ENCODE results near the gene TPM2. TPM values are rescaled to one million over a fixed set of nuclear protein-coding genes. Genes with fewer than 3 reads are reported as not detected.
"Not testable (repeated sequence)": the region's sequence is repeated elsewhere in the genome, so short reads cannot be mapped to it uniquely, and the experiment has no call there.

Gene TPM2
- total RNA-seq, 1 donor from 2014 or later = 4,180 TPM

GRCh38 chr9:35637427-35637955 is 52.2 kb downstream of the TPM2 start:
- H3K36me3 ChIP-seq (ENCODE audit: control insufficient read depth in 3 of 3, insufficient read depth in 3 of 3, low read length in 3 of 3); H3K27me3 ChIP-seq (ENCODE audit: control insufficient read depth in 3 of 3, insufficient read depth in 3 of 3, low read length in 3 of 3); H3K27ac ChIP-seq (ENCODE audit: low read depth, low read length); H3K4me1 ChIP-seq (ENCODE audit: control insufficient read depth in 3 of 3, insufficient read depth in 3 of 3, low read length in 3 of 3); H3K4me3 ChIP-seq (ENCODE audit: low read length in 3 of 3); H3K9me3 ChIP-seq (ENCODE audit: control insufficient read depth in 3 of 3, low read length in 3 of 3); H3K9ac ChIP-seq (ENCODE audit: low read depth in 1 of 3, low read length in 3 of 3): not testable (repeated sequence)

- not testable (repeated sequence) for H3K4me3 ChIP-seq (ENCODE audit: low read length in 3 of 3); H3K4me1 ChIP-seq (ENCODE audit: control insufficient read depth in 3 of 3, insufficient read depth in 3 of 3, low read length in 3 of 3); H3K9me3 ChIP-seq (ENCODE audit: control insufficient read depth in 3 of 3, low read length in 3 of 3); H3K9ac ChIP-seq (ENCODE audit: low read depth in 1 of 3, low read length in 3 of 3); H3K27me3 ChIP-seq (ENCODE audit: control insufficient read depth in 3 of 3, insufficient read depth in 3 of 3, low read length in 3 of 3); H3K36me3 ChIP-seq (ENCODE audit: control insufficient read depth in 3 of 3, insufficient read depth in 3 of 3, low read length in 3 of 3)
- peak overlapping the region; percentile 30 for H3K27ac ChIP-seq (ENCODE audit: low read depth, low read length)
Observed at GRCh38 chr9:35636877-35637246, 52.9 kb downstream of the TPM2 start.

- Histone ChIP-seq H3K4me3 (ENCODE audit: low read length in 3 of 3) (no peak overlapping the region), H3K4me1 (ENCODE audit: control insufficient read depth in 3 of 3, insufficient read depth in 3 of 3, low read length in 3 of 3) (no peaks in the 10 kb centered on the region), H3K9ac (ENCODE audit: low read depth in 1 of 3, low read length in 3 of 3) (no peak overlapping the region), H3K9me3 (ENCODE audit: control insufficient read depth in 3 of 3, low read length in 3 of 3) (no peaks in the 10 kb centered on the region), H3K36me3 (ENCODE audit: control insufficient read depth in 3 of 3, insufficient read depth in 3 of 3, low read length in 3 of 3) (no peaks in the 10 kb centered on the region), H3K27ac (ENCODE audit: low read depth, low read length) (peak overlapping the region; percentile 30), H3K27me3 (ENCODE audit: control insufficient read depth in 3 of 3, insufficient read depth in 3 of 3, low read length in 3 of 3) (no peaks in the 10 kb centered on the region)
Observed at GRCh38 chr9:35636135-35636876, 53.4 kb downstream of the TPM2 start.

GRCh38 chr9:35635730-35636129 is 54.0 kb downstream of the TPM2 start:
- H3K9ac ChIP-seq (ENCODE audit: low read depth in 1 of 3, low read length in 3 of 3) = no peak overlapping the region
- no peaks in the 10 kb centered on the region for H3K4me1 ChIP-seq (ENCODE audit: control insufficient read depth in 3 of 3, insufficient read depth in 3 of 3, low read length in 3 of 3)

More at GRCh38 chr9:35635730-35636129, 54.0 kb downstream of the TPM2 start:
- no peak overlapping the region for H3K4me3 ChIP-seq (ENCODE audit: low read length in 3 of 3)
- H3K27ac ChIP-seq (ENCODE audit: low read depth, low read length) = no peak overlapping the region
- H3K36me3 ChIP-seq (ENCODE audit: control insufficient read depth in 3 of 3, insufficient read depth in 3 of 3, low read length in 3 of 3) = no peaks in the 10 kb centered on the region
- no peaks in the 10 kb centered on the region for H3K9me3 ChIP-seq (ENCODE audit: control insufficient read depth in 3 of 3, low read length in 3 of 3)
- no peaks in the 10 kb centered on the region for H3K27me3 ChIP-seq (ENCODE audit: control insufficient read depth in 3 of 3, insufficient read depth in 3 of 3, low read length in 3 of 3)

Small RNA genes within 50 kb of the gene (small RNA-seq; reads per million reads assigned to genes)
- not detected for gene MIR6853
- gene RMRP = not detected
- not detected for gene RN7SL22P

Other genes starting within 250 kb of the TPM2 start
- 29.2 TPM for gene RUSC2, start 199.8 kb downstream of the TPM2 start, total RNA-seq
- gene TESK1, start 84.7 kb downstream of the TPM2 start, total RNA-seq = 8.4 TPM
- gene CD72, start 71.5 kb downstream of the TPM2 start, total RNA-seq = 2.1 TPM
- gene SIT1, start 39.0 kb downstream of the TPM2 start, total RNA-seq = 1.0 TPM
- 118,473 TPM for gene RMRP, start 31.9 kb downstream of the TPM2 start, total RNA-seq
- gene CCDC107, start 31.6 kb downstream of the TPM2 start, total RNA-seq = 11.0 TPM
- gene ARHGEF39, start 24.7 kb downstream of the TPM2 start, total RNA-seq = 0.52 TPM
- gene CA9, start 16.0 kb downstream of the TPM2 start, total RNA-seq = under 0.01 TPM
- gene TLN1, start 42.3 kb upstream of the TPM2 start, total RNA-seq = 90.8 TPM
- gene CREB3, start 42.7 kb upstream of the TPM2 start, total RNA-seq = 20.9 TPM
- gene GBA2, start 59.3 kb upstream of the TPM2 start, total RNA-seq = 31.3 TPM
- 7.8 TPM for gene RGP1, start 59.4 kb upstream of the TPM2 start, total RNA-seq
- gene MSMP, start 64.4 kb upstream of the TPM2 start, total RNA-seq = not detected
- gene NPR2, start 101.7 kb upstream of the TPM2 start, total RNA-seq = 7.3 TPM
- 0.52 TPM for gene SPAG8, start 122.3 kb upstream of the TPM2 start, total RNA-seq
- 25.1 TPM for gene HINT2, start 125.1 kb upstream of the TPM2 start, total RNA-seq
- not detected for gene FAM221B, start 138.8 kb upstream of the TPM2 start, total RNA-seq
- 2.6 TPM for gene TMEM8B, start 139.3 kb upstream of the TPM2 start, total RNA-seq
- not detected for gene OR13J1, start 180.5 kb upstream of the TPM2 start, total RNA-seq
- 2.1 TPM for gene HRCT1, start 216.3 kb upstream of the TPM2 start, total RNA-seq
- 1.0 TPM for gene SPAAR, start 219.6 kb upstream of the TPM2 start, total RNA-seq

Measured in skeletal muscle tissue (tissue), 5 donors.